Fibroblast of lung (primary cell): ENCODE data around the gene MACROD1. TPM values are rescaled to one million over a fixed set of nuclear protein-coding genes. Genes with fewer than 3 reads are reported as not detected.

Source experiments
- DNase-seq, 2 donors: peaks; one replicate each; pipeline versions ENCODE4 v3.0.0 to v3.0.0-alpha.2; 2010; ENCODE audit warnings: low read depth in 2 of 2
- H2AFZ ChIP-seq: 2 replicates; pipeline ENCODE4 v1.5.1; 2012; ENCODE audit warnings: low read length, control low read depth, inconsistent platforms
- H3K27ac ChIP-seq: 2 replicates; pipeline ENCODE4 v1.5.1; 2011; ENCODE audit warnings: low read length, control low read depth; ENCODE audit not compliant: insufficient read depth
- H3K27me3 ChIP-seq: 2 replicates; pipeline ENCODE4 v1.5.1; 2011; ENCODE audit warnings: mild to moderate bottlenecking, low read length; ENCODE audit not compliant: control insufficient read depth, insufficient read depth
- H3K36me3 ChIP-seq: 2 replicates; pipeline ENCODE4 v1.5.1; 2011; ENCODE audit warnings: low read length; ENCODE audit not compliant: control insufficient read depth, insufficient read depth
- H3K4me1 ChIP-seq: 2 replicates; pipeline ENCODE4 v1.5.1; 2011; ENCODE audit warnings: low read length; ENCODE audit not compliant: control insufficient read depth, insufficient read depth; ENCODE audit errors: extremely low read depth
- H3K4me2 ChIP-seq: 2 replicates; pipeline ENCODE4 v1.5.1; 2011; ENCODE audit warnings: low read length, control low read depth; ENCODE audit not compliant: insufficient read depth; ENCODE audit errors: extremely low read depth
- H3K4me3 ChIP-seq, 4 experiments: fragments of 200-600 bp in 1 of 4; sonication (generic) in 1 of 4; replicated peaks in 1 of 4; 2 replicates each; pipeline ENCODE4 v1.5.1; 2011 to 2016; ENCODE audit warnings: low read length in 4 of 4, low read depth in 3 of 4, mild to moderate bottlenecking in 3 of 4, control low read depth in 2 of 4, inconsistent platforms in 1 of 4, mixed read lengths in 1 of 4; ENCODE audit not compliant: insufficient read depth in 1 of 4; ENCODE audit errors: control extremely low read depth in 1 of 4
- H3K79me2 ChIP-seq: 2 replicates; pipeline ENCODE4 v1.5.1; 2012; ENCODE audit warnings: mild to moderate bottlenecking, low read length, inconsistent platforms; ENCODE audit not compliant: control insufficient read depth, insufficient read depth
- H3K9ac ChIP-seq: 2 replicates; pipeline ENCODE4 v1.5.1; 2011; ENCODE audit warnings: mild to moderate bottlenecking, low read length, control low read depth; ENCODE audit not compliant: insufficient read depth
- H3K9me3 ChIP-seq: 2 replicates; pipeline ENCODE4 v1.5.1; 2012; ENCODE audit warnings: low read depth, low read length; ENCODE audit not compliant: control insufficient read depth, insufficient read depth
- H4K20me1 ChIP-seq: 2 replicates; pipeline ENCODE4 v1.5.1; 2011; ENCODE audit warnings: low read length; ENCODE audit not compliant: control insufficient read depth, insufficient read depth; ENCODE audit errors: extremely low read depth
- EZH2 ChIP-seq: IDR thresholded peaks from 2 replicates; pipeline ENCODE4 v1.5.1; 2012; ENCODE audit warnings: low read length, control low read depth, mild to moderate bottlenecking; ENCODE audit errors: missing control alignments
- polyA plus RNA-seq, 2 donors: library from polyadenylated mRNA; depleted of rRNA in 1 of 2; stranded (reverse) in 1 of 2; unstranded in 1 of 2; fragments of >200 nt; gene quantifications; 2 replicates each; pipeline ENCODE4 v1.2.1, GENCODE V29; 2011 to 2012; ENCODE audit warnings: missing spikeins in 1 of 2
- total RNA-seq: library from RNA; depleted of rRNA; stranded (reverse); fragments of >200 nt; gene quantifications from 2 replicates; pipeline ENCODE4 v1.2.1, GENCODE V29; 2014
- TF ChIP-seq, protein P1 (sequence below), 2 donors: IDR thresholded peaks in 1 of 2; conservative IDR thresholded peaks in 1 of 2; 1 replicate in 1 of 2; 2 replicates in 1 of 2; pipeline ENCODE4 v1.5.1; 2011 to 2012; ENCODE audit warnings: low read length in 2 of 2, control low read depth in 1 of 2, inconsistent platforms in 1 of 2, low read depth in 1 of 2, mild to moderate bottlenecking in 1 of 2

Gene MACROD1
- total and polyA plus RNA-seq, 2 donors (not counting 1 experiment from before 2014, with no cell fraction given): 8.8 to 24.8 TPM

GRCh38 chr11:64000026-64000739 is 165.7 kb downstream of the MACROD1 start:
- H3K9me3 ChIP-seq: no peaks in the 10 kb centered on the region
- H3K79me2 ChIP-seq: no peaks in the 10 kb centered on the region
- H3K27me3 ChIP-seq: no peaks in the 10 kb centered on the region
- H3K27ac ChIP-seq: no peak overlapping the region
- peaks cover 12% of the 10 kb centered on the region for H3K36me3 ChIP-seq
- peak; percentile 61 to 71 for DNase-seq
- H3K4me3 ChIP-seq: peak overlapping the region in 2 of 4 experiments; percentile 11 to 48
- no peak overlapping the region for H3K4me2 ChIP-seq
- TF ChIP-seq EZH2: no peak
- TF ChIP-seq, protein P1, sequence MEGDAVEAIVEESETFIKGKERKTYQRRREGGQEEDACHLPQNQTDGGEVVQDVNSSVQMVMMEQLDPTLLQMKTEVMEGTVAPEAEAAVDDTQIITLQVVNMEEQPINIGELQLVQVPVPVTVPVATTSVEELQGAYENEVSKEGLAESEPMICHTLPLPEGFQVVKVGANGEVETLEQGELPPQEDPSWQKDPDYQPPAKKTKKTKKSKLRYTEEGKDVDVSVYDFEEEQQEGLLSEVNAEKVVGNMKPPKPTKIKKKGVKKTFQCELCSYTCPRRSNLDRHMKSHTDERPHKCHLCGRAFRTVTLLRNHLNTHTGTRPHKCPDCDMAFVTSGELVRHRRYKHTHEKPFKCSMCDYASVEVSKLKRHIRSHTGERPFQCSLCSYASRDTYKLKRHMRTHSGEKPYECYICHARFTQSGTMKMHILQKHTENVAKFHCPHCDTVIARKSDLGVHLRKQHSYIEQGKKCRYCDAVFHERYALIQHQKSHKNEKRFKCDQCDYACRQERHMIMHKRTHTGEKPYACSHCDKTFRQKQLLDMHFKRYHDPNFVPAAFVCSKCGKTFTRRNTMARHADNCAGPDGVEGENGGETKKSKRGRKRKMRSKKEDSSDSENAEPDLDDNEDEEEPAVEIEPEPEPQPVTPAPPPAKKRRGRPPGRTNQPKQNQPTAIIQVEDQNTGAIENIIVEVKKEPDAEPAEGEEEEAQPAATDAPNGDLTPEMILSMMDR (conservative IDR thresholded peaks at IDR 0.05 in 1 of 2, IDR thresholded peaks at IDR 0.05 in 1 of 2; ENCODE audit: low read depth in 1 of 2, low read length in 2 of 2): peak; percentile 39 to 49
- peaks cover 2% of the 10 kb centered on the region for H3K4me1 ChIP-seq
- H2AFZ ChIP-seq: no peak overlapping the region
- H4K20me1 ChIP-seq: no peaks in the 10 kb centered on the region
- H3K9ac ChIP-seq: no peak overlapping the region

- no peak overlapping the region for H3K9ac ChIP-seq
- peak overlapping the region; percentile 17 for H3K4me2 ChIP-seq
- H3K4me3 ChIP-seq: no peak overlapping the region
- no peaks in the 10 kb centered on the region for H3K27me3 ChIP-seq
- no peak overlapping the region for H3K27ac ChIP-seq
- DNase-seq: peak; percentile 28 to 64
- no peaks in the 10 kb centered on the region for H3K79me2 ChIP-seq
- no peak overlapping the region for H2AFZ ChIP-seq
- no peaks in the 10 kb centered on the region for H3K9me3 ChIP-seq
- H3K4me1 ChIP-seq: peaks cover 2% of the 10 kb centered on the region
- H3K36me3 ChIP-seq: peaks cover 12% of the 10 kb centered on the region
- no peak for TF ChIP-seq EZH2
- TF ChIP-seq, protein P1 (conservative IDR thresholded peaks at IDR 0.05 in 1 of 2, IDR thresholded peaks at IDR 0.05 in 1 of 2; ENCODE audit: low read depth in 1 of 2, low read length in 2 of 2): no peak
- no peaks in the 10 kb centered on the region for H4K20me1 ChIP-seq
Measured at GRCh38 chr11:63999349-64000025, 166.4 kb downstream of the MACROD1 start.

GRCh38 chr11:63998558-63999348 is 167.2 kb downstream of the MACROD1 start:
- H2AFZ ChIP-seq: no peak overlapping the region
- no peak for TF ChIP-seq EZH2
- TF ChIP-seq, protein P1 (conservative IDR thresholded peaks at IDR 0.05 in 1 of 2, IDR thresholded peaks at IDR 0.05 in 1 of 2; ENCODE audit: low read depth in 1 of 2, low read length in 2 of 2): no peak
- H3K9ac ChIP-seq: no peak overlapping the region
- DNase-seq: no peak
- no peaks in the 10 kb centered on the region for H3K9me3 ChIP-seq
- H4K20me1 ChIP-seq: no peaks in the 10 kb centered on the region
- no peaks in the 10 kb centered on the region for H3K27me3 ChIP-seq
- no peak overlapping the region for H3K4me2 ChIP-seq
- peaks cover 12% of the 10 kb centered on the region for H3K36me3 ChIP-seq
- H3K4me3 ChIP-seq: no peak overlapping the region
- no peak overlapping the region for H3K27ac ChIP-seq
- no peaks in the 10 kb centered on the region for H3K79me2 ChIP-seq
- H3K4me1 ChIP-seq: peaks cover 2% of the 10 kb centered on the region
